Spinal cord (tissue), 10 donors: Measurements from ENCODE around the gene SORBS1. TPM values are rescaled to one million over a fixed set of nuclear protein-coding genes. Genes with fewer than 3 reads are reported as not detected.

Experiments used
- DNase-seq, 6 donors: peaks; one replicate each; pipeline versions ENCODE4 v3.0.0 to v3.0.0-alpha.2; 2013 to 2015; ENCODE audit warnings: low spot score in 6 of 6, low read depth in 4 of 6
- H3K27ac ChIP-seq: one replicate; pipeline ENCODE4 v1.5.1; 2013; ENCODE audit warnings: low read depth, low read length, control low read depth
- H3K27me3 ChIP-seq: one replicate; pipeline ENCODE4 v1.6.1; 2013; ENCODE audit warnings: low read length; ENCODE audit not compliant: control insufficient read depth, insufficient read depth
- H3K36me3 ChIP-seq: one replicate; pipeline ENCODE4 v1.6.1; 2013; ENCODE audit warnings: low read length; ENCODE audit not compliant: control insufficient read depth, insufficient read depth
- H3K4me1 ChIP-seq: one replicate; pipeline ENCODE4 v1.6.1; 2013; ENCODE audit warnings: low read length; ENCODE audit not compliant: control insufficient read depth, insufficient read depth
- H3K4me3 ChIP-seq: one replicate; pipeline ENCODE4 v1.5.1; 2013; ENCODE audit warnings: low read depth, low read length, control low read depth
- H3K9me3 ChIP-seq: one replicate; pipeline ENCODE4 v1.6.1; 2013; ENCODE audit warnings: low read length; ENCODE audit not compliant: control insufficient read depth, insufficient read depth
- WGBS: methylation state at CpG from one replicate; pipeline ENCODE4 v1.1.5; 2013; ENCODE audit warnings: missing lambda C conversion rate; ENCODE audit not compliant: insufficient coverage; 5-methylcytosine and 5-hydroxymethylcytosine counted together
- polyA plus RNA-seq, 2 donors: library from polyadenylated mRNA; unstranded; fragments of 120-200 nt; gene quantifications; one replicate each; pipeline ENCODE4 v1.2.1, GENCODE V29; 2013; ENCODE audit not compliant: insufficient read length in 2 of 2
- total RNA-seq, 2 donors: library from RNA; depleted of rRNA in 1 of 2; stranded (reverse); fragments of 120-200 nt in 1 of 2; fragments of >200 nt in 1 of 2; gene quantifications; one replicate each; pipeline versions ENCODE4 v1.2.3 to v1.2.4, GENCODE V29; 2013 to 2014
- donor health status: healthy.

The SORBS1 gene
- total and polyA plus RNA-seq, 4 donors: 95.1 to 129 (median 100.0) TPM

GRCh38 chr10:95482501-95483233, 78.5 kb downstream of the SORBS1 start:
- WGBS: 97% methylated on average over 4 of the region's 7 CpGs
- Histone ChIP-seq H3K36me3 (no peaks in the 10 kb centered on the region), H3K27me3 (no peaks in the 10 kb centered on the region), H3K4me3 (no peak overlapping the region), H3K9me3 (no peaks in the 10 kb centered on the region), H3K4me1 (peaks cover 19% of the 10 kb centered on the region), H3K27ac (no peak overlapping the region)
- DNase-seq: no peak

- H3K4me3 ChIP-seq: no peak overlapping the region
- no peaks in the 10 kb centered on the region for H3K36me3 ChIP-seq
- H3K4me1 ChIP-seq: peaks cover 26% of the 10 kb centered on the region
- no peaks in the 10 kb centered on the region for H3K27me3 ChIP-seq
- no peak for DNase-seq
- WGBS: 42% methylated on average over 3 of the region's 4 CpGs
- no peaks in the 10 kb centered on the region for H3K9me3 ChIP-seq
- peak overlapping the region; percentile 42 for H3K27ac ChIP-seq
Observed at GRCh38 chr10:95480901-95481491, 80.2 kb downstream of the SORBS1 start.

DNA sequence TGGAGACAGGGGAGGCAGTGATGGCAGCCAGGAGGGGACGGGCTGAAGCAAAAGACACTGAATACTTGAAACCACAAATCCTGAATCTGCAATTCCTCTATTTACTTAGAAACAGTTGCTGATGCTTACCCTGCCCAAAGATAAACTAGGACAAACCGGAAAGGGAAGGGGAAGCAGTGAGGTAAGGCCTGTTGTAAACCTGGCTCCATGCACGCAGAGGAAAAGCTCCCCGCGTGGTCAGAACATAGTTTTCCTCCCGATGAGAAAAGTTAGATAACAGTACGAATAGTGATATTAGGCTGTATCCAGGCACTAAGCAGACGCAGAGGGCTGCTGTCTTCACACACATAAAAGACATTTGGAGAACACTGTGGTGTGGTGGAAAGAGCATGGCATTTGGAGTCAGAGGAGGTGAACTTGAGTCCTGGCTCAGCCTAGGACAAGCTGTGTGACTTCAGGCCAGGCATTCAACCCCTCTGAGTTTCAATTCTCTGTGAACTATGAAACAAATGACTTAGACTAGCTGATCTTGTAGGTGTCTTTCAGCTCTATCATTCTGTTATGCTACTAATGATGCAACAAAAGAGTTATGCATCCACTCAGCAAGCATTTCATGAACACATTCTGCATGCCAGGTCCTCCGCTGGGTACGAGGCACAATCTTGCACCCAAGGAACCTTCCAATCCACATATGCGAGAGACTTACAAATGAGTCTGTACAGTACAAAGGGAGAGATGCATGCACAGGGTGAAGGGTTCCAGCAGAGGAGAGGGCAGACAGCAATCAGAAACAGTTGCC, 80.9 kb downstream of the SORBS1 start:
- no peaks in the 10 kb centered on the region for H3K36me3 ChIP-seq
- no CpG with 5 or more reads among the region's 11 CpGs for whole genome bisulfite sequencing
- no peaks in the 10 kb centered on the region for H3K9me3 ChIP-seq
- peak overlapping the region; percentile 42 for H3K27ac ChIP-seq
- H3K4me1 ChIP-seq: peaks cover 29% of the 10 kb centered on the region
- H3K27me3 ChIP-seq: no peaks in the 10 kb centered on the region
- DNase-seq: no peak
- no peak overlapping the region for H3K4me3 ChIP-seq

DNA sequence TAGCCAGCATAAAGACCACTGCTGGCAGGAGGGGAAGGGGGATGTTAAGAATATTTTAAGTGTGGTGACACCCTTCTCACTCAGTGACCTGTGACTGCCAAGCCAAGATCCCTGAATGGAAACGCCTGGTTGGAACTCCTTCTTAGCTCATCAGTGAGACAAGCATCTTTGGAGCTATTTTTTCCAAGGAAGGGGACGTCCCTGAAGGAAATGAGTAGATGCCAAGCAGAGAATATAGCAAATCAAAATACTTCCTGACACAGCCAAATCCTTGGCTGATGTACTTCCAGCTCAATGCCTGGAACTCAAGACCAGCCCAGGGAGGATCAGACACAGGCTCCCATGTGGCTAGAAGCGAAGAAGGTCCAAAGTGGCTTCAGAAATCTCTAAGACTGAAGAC, 82.2 kb downstream of the SORBS1 start:
- no peaks in the 10 kb centered on the region for H3K36me3 ChIP-seq
- WGBS: 100% methylated on average over 1 of the region's 3 CpGs
- no peak overlapping the region for H3K4me3 ChIP-seq
- no peaks in the 10 kb centered on the region for H3K27me3 ChIP-seq
- H3K9me3 ChIP-seq: no peaks in the 10 kb centered on the region
- H3K27ac ChIP-seq: peak overlapping the region; percentile 73
- DNase-seq: peak in 1 of 6 donors; percentile 51
- H3K4me1 ChIP-seq: peaks cover 34% of the 10 kb centered on the region

DNA sequence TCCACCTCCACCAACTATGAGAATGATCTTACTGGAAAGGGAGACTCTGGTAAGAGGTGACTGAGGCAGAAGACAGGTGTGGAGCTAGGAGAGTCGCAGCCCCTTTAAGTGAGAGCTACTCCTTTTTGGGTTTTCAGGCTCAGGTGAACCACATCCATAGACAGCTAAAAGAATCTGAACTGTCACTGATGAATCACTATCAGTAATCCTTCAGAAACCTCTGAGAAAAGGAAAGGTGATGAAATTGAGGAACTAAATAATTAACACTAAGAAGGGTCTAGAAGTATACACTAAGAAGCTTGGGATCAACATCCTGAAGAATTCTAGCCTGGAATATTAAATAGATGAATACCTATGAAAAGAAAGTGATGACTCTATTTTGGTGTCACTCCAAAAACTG, 83.0 kb downstream of the SORBS1 start:
- Histone ChIP-seq H3K27me3 (no peaks in the 10 kb centered on the region), H3K4me1 (peaks cover 34% of the 10 kb centered on the region), H3K27ac (peak overlapping the region; percentile 86), H3K4me3 (no peak overlapping the region), H3K9me3 (no peaks in the 10 kb centered on the region), H3K36me3 (no peaks in the 10 kb centered on the region)
- WGBS: no CpG with 5 or more reads among the region's 1 CpG
- DNase-seq: no peak

DNA sequence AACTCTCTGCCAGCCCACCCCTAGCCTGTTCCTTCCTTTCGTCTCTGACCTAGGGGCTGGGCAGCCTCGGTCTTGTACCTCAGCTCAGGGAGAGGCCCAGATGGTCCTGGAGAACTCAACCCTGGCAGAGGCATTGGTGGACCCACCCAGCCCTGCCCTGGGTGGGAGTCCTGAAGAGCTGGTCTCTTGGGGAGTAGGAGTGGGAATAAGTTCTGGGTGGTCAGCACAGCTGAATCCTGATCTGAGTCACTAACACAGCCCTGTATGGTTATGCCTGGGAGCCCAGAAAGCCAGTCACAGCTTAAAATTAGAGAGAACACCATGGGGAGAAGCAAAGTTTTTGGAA, 84.0 kb downstream of the SORBS1 start:
- Histone ChIP-seq H3K27ac (peak overlapping the region; percentile 86), H3K36me3 (no peaks in the 10 kb centered on the region), H3K4me1 (peaks cover 34% of the 10 kb centered on the region), H3K4me3 (no peak overlapping the region), H3K9me3 (no peaks in the 10 kb centered on the region), H3K27me3 (no peaks in the 10 kb centered on the region)
- DNase-seq: no peak
- WGBS: 53% methylated on average over 2 of the region's 2 CpGs

- 25% methylated on average over 4 of the region's 5 CpGs for WGBS
- Histone ChIP-seq H3K4me1 (peaks cover 34% of the 10 kb centered on the region), H3K4me3 (no peak overlapping the region), H3K36me3 (no peaks in the 10 kb centered on the region), H3K9me3 (no peaks in the 10 kb centered on the region), H3K27ac (peak overlapping the region; percentile 86), H3K27me3 (no peaks in the 10 kb centered on the region)
- peak in 2 of 6 donors; percentile 80 to 84 for DNase-seq
Observed at GRCh38 chr10:95476469-95477174, 84.5 kb downstream of the SORBS1 start.

GRCh38 chr10:95475827-95476468, 85.2 kb downstream of the SORBS1 start:
- no peaks in the 10 kb centered on the region for H3K36me3 ChIP-seq
- H3K4me1 ChIP-seq: peaks cover 31% of the 10 kb centered on the region
- DNase-seq: no peak
- H3K9me3 ChIP-seq: no peaks in the 10 kb centered on the region
- 21% methylated on average over 4 of the region's 8 CpGs for WGBS
- no peaks in the 10 kb centered on the region for H3K27me3 ChIP-seq
- H3K27ac ChIP-seq: peak overlapping the region; percentile 69
- H3K4me3 ChIP-seq: no peak overlapping the region

DNA sequence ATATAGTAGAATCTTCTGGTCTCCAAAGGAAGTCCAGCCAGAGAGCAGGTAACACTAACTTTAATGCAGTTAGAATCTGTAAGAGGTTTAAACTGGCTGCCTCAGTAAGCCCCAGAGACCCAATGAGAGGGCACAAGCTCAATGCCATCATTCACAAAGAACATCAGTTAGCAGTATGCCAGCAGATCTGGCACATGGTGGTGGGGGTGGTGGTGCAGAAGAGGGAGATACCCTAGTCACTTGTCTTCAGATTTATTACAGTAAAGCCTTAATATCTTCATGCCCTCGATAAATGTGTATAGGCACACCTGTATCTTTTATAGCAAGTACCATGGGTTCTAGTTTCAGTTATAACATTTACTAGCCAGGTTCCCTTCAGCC, 86.2 kb downstream of the SORBS1 start:
- Histone ChIP-seq H3K27me3 (no peaks in the 10 kb centered on the region), H3K36me3 (no peaks in the 10 kb centered on the region), H3K9me3 (no peaks in the 10 kb centered on the region), H3K4me3 (no peak overlapping the region), H3K4me1 (peaks cover 22% of the 10 kb centered on the region), H3K27ac (peak overlapping the region; percentile 36)
- DNase-seq: peak in 1 of 6 donors; percentile 35
- 80% methylated on average over 1 of the region's 1 CpG for WGBS
